ENCODE results near the gene SH3RF2. TPM values are rescaled to one million over a fixed set of nuclear protein-coding genes. Genes with fewer than 3 reads are reported as not detected.

Gene SH3RF2
- total and polyA plus RNA-seq, 9 of the 15 experiments (the other 6 are each of a cell fraction or from before 2014, with no cell fraction given): 0.05 TPM; not detected in 8

GRCh38 chr5:146015001-146015400 lies 78.6 kb downstream of the SH3RF2 start (continued):
- TF ChIP-seq MGA (IDR thresholded peaks at IDR 0.05): no peak
- TF ChIP-seq STAT6 (CRISPR knock-in tag; IDR thresholded peaks at IDR 0.05): no peak
- no peak for TF ChIP-seq ZBTB11 (CRISPR knock-in tag; IDR thresholded peaks at IDR 0.05)
- no peak for TF ChIP-seq PML (IDR thresholded peaks at IDR 0.05; ENCODE audit: low read length)
- TF ChIP-seq DDX20 (tag; IDR thresholded peaks at IDR 0.05; ENCODE audit: low read depth): no peak
- no peak for TF ChIP-seq NCOA2 (IDR thresholded peaks at IDR 0.05; ENCODE audit: partially characterized antibody in 2 of 2)
- no peak for TF ChIP-seq ESRRB (CRISPR knock-in tag; IDR thresholded peaks at IDR 0.05; ENCODE audit: borderline replicate concordance)

All from K562 (cell line).